Panc1 (cell line): ENCODE data around the gene WASF2. TPM values are rescaled to one million over a fixed set of nuclear protein-coding genes. Genes with fewer than 3 reads are reported as not detected.
A peak's percentile ranks its signal among the peaks of the same experiment; 100 is the strongest.

ENCODE experiments used
- ATAC-seq: fragments of 200-7000 bp; cut with Tn5 transposase; 2 replicates; pipeline ENCODE4 v1.9.1; 2020; ENCODE audit warnings: mild to moderate bottlenecking, moderate library complexity
- BruUV-seq: library from RNA; stranded (reverse); fragments of 400-500 nt; replicated peaks from 2 replicates; lab custom pipeline; 2021; lab: Mats Ljungman, UMichigan
- CTCF ChIA-PET: fragments of 300-600 bp; sonication (Branson Sonifier 250); formaldehyde crosslinking; loops from one replicate; lab custom pipeline; 2022; ENCODE audit warnings: antibody characterized with exemption; lab: Charles Lee
- POLR2A ChIA-PET: fragments of 300-600 bp; sonication (Branson Sonifier 250); formaldehyde crosslinking; loops from one replicate; lab custom pipeline; 2022; ENCODE audit warnings: antibody characterized with exemption; lab: Charles Lee
- DNase-seq: peaks from one replicate; pipeline ENCODE4 v3.0.0-alpha.2; 2010; ENCODE audit warnings: low read depth, low spot score
- H3K27ac ChIP-seq: 2 replicates; pipeline ENCODE4 v1.5.1; 2011; ENCODE audit warnings: mild to moderate bottlenecking, low read length, inconsistent platforms
- H3K27me3 ChIP-seq: fragments of 200-500 bp; sonication (Bioruptor generic); 2 replicates; pipeline ENCODE4 v1.6.0; 2014; ENCODE audit warnings: low read length, inconsistent platforms; ENCODE audit not compliant: control insufficient read depth, insufficient read depth
- H3K36me3 ChIP-seq: fragments of 200-500 bp; sonication (Bioruptor generic); 2 replicates; pipeline ENCODE4 v1.5.1; 2014; ENCODE audit warnings: inconsistent platforms, mild to moderate bottlenecking, low read length, moderate library complexity; ENCODE audit not compliant: control insufficient read depth, insufficient read depth
- H3K4me1 ChIP-seq: 2 replicates; pipeline ENCODE4 v1.5.1; 2011; ENCODE audit warnings: inconsistent platforms, mild to moderate bottlenecking, low read length, moderate library complexity; ENCODE audit not compliant: control insufficient read depth, insufficient read depth
- H3K4me3 ChIP-seq, 2 experiments: 2 replicates each; pipeline ENCODE4 v1.5.1; 2011 to 2012; ENCODE audit warnings: low read depth in 2 of 2, low read length in 2 of 2, mild to moderate bottlenecking in 2 of 2, inconsistent platforms in 1 of 2, moderate library complexity in 1 of 2
- H3K9me3 ChIP-seq: fragments of 200-500 bp; sonication (Bioruptor generic); 2 replicates; pipeline ENCODE4 v1.5.1; 2014; ENCODE audit warnings: low read depth, mild to moderate bottlenecking, inconsistent platforms, low read length, moderate library complexity; ENCODE audit not compliant: control insufficient read depth, insufficient read depth
- CTCF ChIP-seq: fragments of 450-650 bp; IDR thresholded peaks from 2 replicates; pipeline ENCODE4 v1.5.1; 2017; ENCODE audit warnings: mild to moderate bottlenecking
- POLR2AphosphoS5 ChIP-seq: IDR thresholded peaks from 2 replicates; pipeline ENCODE4 v1.6.1; 2012; ENCODE audit warnings: mild to moderate bottlenecking, low read depth, low read length, moderate library complexity
- REST ChIP-seq, 2 experiments: IDR thresholded peaks; 2 replicates each; pipeline ENCODE4 v1.6.1; 2011 to 2012; ENCODE audit warnings: low read depth in 2 of 2, control low read depth in 1 of 2, low read length in 1 of 2, mild to moderate bottlenecking in 1 of 2, moderate library complexity in 1 of 2; ENCODE audit not compliant: insufficient read depth in 1 of 2
- SIN3A ChIP-seq: IDR thresholded peaks from 2 replicates; pipeline ENCODE4 v1.6.1; 2012; ENCODE audit warnings: low read depth, mild to moderate bottlenecking, low read length, moderate library complexity, borderline replicate concordance; ENCODE audit not compliant: insufficient read depth
- TCF7L2 ChIP-seq: IDR thresholded peaks from 2 replicates; pipeline ENCODE4 v1.6.1; 2011; ENCODE audit warnings: mild to moderate bottlenecking, low read depth, low read length, inconsistent platforms
- in situ Hi-C: cut with HindIII; loops from 2 replicates; pipeline ENCODE4 v1.10.0; 2016; ENCODE audit warnings: low sequenced_read_pairs, low pct_unique_long_range_greater_than_20kb
- intact Hi-C: fragments of 100-400 bp; cut with micrococcal nuclease; formaldehyde crosslinking; loops from one replicate; pipeline ENCODE4 v1.10.0; 2022; ENCODE audit not compliant: unreplicated experiment
- total RNA-seq: library from RNA; stranded (reverse); gene quantifications from one replicate; pipeline ENCODE4 v1.2.1, GENCODE V29; 2021; ENCODE audit not compliant: unreplicated experiment

WASF2 gene
- total RNA-seq, 1 experiment from 2014 or later = 121 TPM

GRCh38 chr1:27366113-27366410, 123.9 kb downstream of the WASF2 start:
- peak overlapping the region; percentile 82 for H3K27ac ChIP-seq
- no peak for DNase-seq

GRCh38 chr1:27365372-27366112, 124.4 kb downstream of the WASF2 start:
- H3K4me3 ChIP-seq = peak overlapping the region; percentile 74 to 77
- ChIA-PET POLR2A (interaction anchor here (0.6 to 1.0 kb wide), 4 partner anchors 10 to 209 kb away, joined by 3 to 10 read pairs (median 3); no protein-coding TSS in a partner anchor), CTCF (interaction anchor here (0.5 to 2.3 kb wide), 15 partner anchors 8 to 1196 kb away, joined by 3 to 16 read pairs (median 6); partner anchors contain the start of genes SLC9A1 and ZNF593)
- BruUV-seq = no TSS peak
- DNase-seq (peak; percentile 87), ATAC-seq (peak; percentile 86)
- in situ Hi-C loops (no loop called here), intact Hi-C loops (no loop called here)
- H3K27ac ChIP-seq = peak overlapping the region; percentile 82
- peaks cover 15% of the 10 kb centered on the region for H3K4me1 ChIP-seq
- H3K27me3 ChIP-seq = no peaks in the 10 kb centered on the region
- H3K9me3 ChIP-seq = no peaks in the 10 kb centered on the region
- TF ChIP-seq CTCF (no peak), TCF7L2 (no peak), POLR2AphosphoS5 (no peak; the same call in 1 of the 2 replicates), SIN3A (no peak), REST (IDR thresholded peaks at IDR 0.05; ENCODE audit: insufficient read depth in 1 of 2, low read depth in 2 of 2, low read length in 1 of 2) (no peak)
- no peaks in the 10 kb centered on the region; the same call in 1 of the 2 replicates for H3K36me3 ChIP-seq

More at GRCh38 chr1:27366113-27366410, 123.9 kb downstream of the WASF2 start:
- Histone ChIP-seq H3K4me3 (peak overlapping the region; percentile 74 to 77), H3K36me3 (no peaks in the 10 kb centered on the region; the same call in 1 of the 2 replicates), H3K9me3 (no peaks in the 10 kb centered on the region), H3K4me1 (peaks cover 15% of the 10 kb centered on the region), H3K27me3 (no peaks in the 10 kb centered on the region)
- ATAC-seq = peak; percentile 87
- in situ Hi-C loops = no loop called here
- TF ChIP-seq SIN3A = 0 out of 2 replicates have a peak, but pooled peaks have one; percentile 11
- TF ChIP-seq CTCF = no peak
- intact Hi-C loops = no loop called here
- ChIA-PET CTCF (interaction anchor here (0.6 to 2.3 kb wide), 12 partner anchors 8 to 1197 kb away, joined by 3 to 16 read pairs (median 6); partner anchors contain the start of gene ZNF593), POLR2A (interaction anchor here (0.6 to 1.0 kb wide), 4 partner anchors 9 to 304 kb away, joined by 3 to 4 read pairs (median 3); no protein-coding TSS in a partner anchor)
- no TSS peak for BruUV-seq
